22Rv1 (cell line): ENCODE results near the gene POLR1E.
"Not testable (repeated sequence)": the region's sequence is repeated elsewhere in the genome, so short reads cannot be mapped to it uniquely, and the experiment has no call there.

Source experiments
- H3K27ac ChIP-seq: fragments of 450-650 bp; 2 replicates; pipeline ENCODE4 v1.5.1; 2017
- CTCF ChIP-seq: fragments of 450-650 bp; IDR thresholded peaks from 2 replicates; pipeline ENCODE4 v1.5.1; 2017; ENCODE audit warnings: mild to moderate bottlenecking
- ZFX ChIP-seq: fragments of 450-650 bp; IDR thresholded peaks from 2 replicates; pipeline ENCODE4 v1.6.1; 2017; ENCODE audit warnings: antibody characterized with exemption, borderline replicate concordance

POLR1E gene

DNA sequence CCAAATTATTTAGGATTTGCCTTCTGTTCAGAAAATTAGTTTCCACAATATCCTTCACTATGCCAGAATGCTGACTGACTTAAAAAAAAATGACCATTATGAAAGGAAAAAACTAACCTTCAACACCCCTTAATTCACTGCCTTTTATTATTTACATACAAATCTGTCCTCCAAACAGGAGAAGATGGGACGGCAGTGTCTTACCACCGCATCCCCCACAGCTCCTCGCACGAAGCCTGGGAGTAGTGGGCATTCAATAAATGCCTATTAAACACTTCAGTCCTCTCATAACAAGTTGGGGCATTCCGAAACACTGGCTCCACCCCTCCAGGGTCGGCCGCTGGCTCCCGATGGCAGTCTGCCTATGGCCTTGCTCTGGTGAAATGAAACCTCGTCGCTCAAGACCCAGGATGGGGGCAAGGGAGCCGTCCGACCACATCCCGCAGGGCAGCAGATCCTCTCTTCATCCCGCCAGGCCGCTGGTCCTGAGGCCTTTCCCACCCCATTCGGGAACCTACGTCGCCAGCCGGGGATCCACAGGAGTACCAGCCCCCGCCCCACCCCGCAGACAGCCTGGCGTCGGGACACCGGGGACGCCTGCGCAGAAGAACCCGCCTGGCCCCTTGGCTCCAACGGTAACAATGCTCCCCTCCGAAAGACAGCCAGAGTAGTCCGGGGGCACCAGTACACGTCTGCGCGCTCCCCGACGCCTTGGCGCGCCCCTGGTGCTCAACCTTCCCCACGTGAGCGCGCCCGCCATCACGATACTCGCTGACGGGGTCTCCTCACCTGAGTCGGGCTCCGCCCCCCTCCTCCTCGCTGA, 21.1 kb upstream of the POLR1E start:
- TF ChIP-seq CTCF: no peak
- TF ChIP-seq ZFX: no peak
- H3K27ac ChIP-seq: peak overlapping the region; percentile 99

- no peak for TF ChIP-seq ZFX
- TF ChIP-seq CTCF: no peak
Measured at GRCh38 chr9:37465249-37466036, 20.3 kb upstream of the POLR1E start, which contains the start of gene ZBTB5. Gene ZBTB5 (minus strand): TSS chr9:37465450. CDS start chr9:37442551, 22,899 bp downstream.

DNA sequence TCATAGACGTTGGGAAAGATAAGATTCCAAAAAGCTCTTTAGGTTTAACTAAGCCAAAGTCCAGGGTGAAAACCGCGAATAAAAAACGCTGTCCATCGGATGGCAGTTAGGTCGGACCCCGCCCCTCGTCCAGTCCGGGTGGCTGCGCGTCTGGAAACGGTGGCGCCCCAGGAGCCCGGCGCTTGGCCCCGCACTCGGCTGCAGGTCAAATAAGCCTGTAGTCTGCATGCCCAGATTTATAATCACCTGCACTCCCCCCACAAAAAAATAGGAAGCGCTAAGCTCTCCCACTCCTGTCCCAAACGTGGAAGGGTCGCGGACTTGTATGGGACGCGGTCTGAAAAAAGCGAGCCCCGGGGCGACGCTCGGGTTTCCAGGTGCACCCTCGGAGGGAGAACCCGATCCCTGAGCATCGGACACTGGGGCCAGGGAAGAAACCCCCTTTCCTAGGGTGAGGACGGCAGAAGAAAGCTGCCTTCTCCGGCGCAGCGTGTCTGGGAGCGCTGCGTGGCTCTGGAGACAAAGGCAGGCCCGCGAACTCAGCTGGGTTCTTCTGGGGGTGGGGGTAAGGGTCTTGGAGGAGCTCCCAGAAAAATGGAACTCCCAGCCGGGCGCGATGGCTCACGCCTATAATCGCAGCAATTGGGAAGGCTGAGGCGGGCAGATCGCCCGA, 19.6 kb upstream of the POLR1E start:
- TF ChIP-seq CTCF (no peak), ZFX (no peak)
- peak overlapping the region; percentile 99 for H3K27ac ChIP-seq

More at GRCh38 chr9:37465249-37466036, 20.3 kb upstream of the POLR1E start, which contains the start of gene ZBTB5:
- H3K27ac ChIP-seq: peak within 1 kb of the TSS; percentile 99

GRCh38 chr9:37467530-37467929, 18.2 kb upstream of the POLR1E start:
- H3K27ac ChIP-seq: peak overlapping the region; percentile 99

DNA sequence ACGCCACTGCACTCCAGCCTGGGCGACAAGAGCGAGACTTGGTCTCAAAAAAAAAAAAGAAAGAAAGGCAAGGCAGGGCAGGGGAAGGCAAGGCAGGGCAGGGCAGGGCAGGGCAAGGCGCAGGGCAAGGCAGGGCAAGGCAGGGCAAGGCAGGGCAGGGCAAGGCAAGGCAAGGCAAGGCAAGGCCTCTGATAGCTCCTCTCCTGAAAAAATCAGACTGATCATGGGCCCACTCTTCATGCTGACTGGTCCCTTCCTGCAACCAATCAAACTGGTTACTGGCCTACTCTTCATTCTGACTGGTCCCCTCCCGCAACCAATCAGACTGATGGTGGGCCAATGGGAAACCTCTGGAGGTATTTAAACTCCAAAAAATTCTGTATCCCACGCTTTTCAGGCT, 17.1 kb upstream of the POLR1E start:
- no peak overlapping the region for H3K27ac ChIP-seq

GRCh38 chr9:37471942-37472684, 13.6 kb upstream of the POLR1E start:
- no peak for TF ChIP-seq ZFX
- peak overlapping the region; percentile 12; the same call in 1 of the 2 replicates for H3K27ac ChIP-seq

More for the DNA sequence above, 17.1 kb upstream of the POLR1E start:
- TF ChIP-seq ZFX: no peak
- no peak for TF ChIP-seq CTCF

GRCh38 chr9:37473982-37474381, 11.8 kb upstream of the POLR1E start:
- H3K27ac ChIP-seq: not testable (repeated sequence)

DNA sequence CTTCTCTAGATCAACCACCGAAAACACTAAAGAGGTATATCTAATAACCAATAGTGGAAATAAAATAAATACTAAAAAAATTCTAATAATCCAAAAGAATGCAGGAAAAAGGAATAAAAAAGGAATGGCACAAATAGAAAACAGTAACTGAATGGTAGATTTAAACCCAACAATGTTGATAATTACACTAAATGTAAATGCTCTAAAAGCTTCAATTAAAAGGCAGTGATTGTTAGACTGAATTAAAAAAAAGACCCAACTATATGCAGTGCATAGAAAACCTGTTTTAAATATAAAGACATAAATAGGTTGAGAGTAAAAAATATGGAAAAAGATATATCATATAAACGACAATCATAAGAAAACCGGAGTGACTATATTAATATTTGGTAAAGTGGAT, 11.3 kb upstream of the POLR1E start:
- H3K27ac ChIP-seq: no peak overlapping the region
- TF ChIP-seq CTCF: no peak
- no peak for TF ChIP-seq ZFX
